Measurements from ENCODE around the gene SLC22A2.

- TF ChIP-seq CTCF (conservative IDR thresholded peaks at IDR 0.05; ENCODE audit: low read length) (no peak), EZH2phosphoT487 (IDR thresholded peaks at IDR 0.05; ENCODE audit: borderline replicate concordance, low read depth, low read length) (no peak)
Measured at GRCh38 chr6:160217863-160218262, 40.8 kb downstream of the SLC22A2 start.

Measured in OCI-LY7 (cell line).